ENCODE measurements around the gene MYO10.

MYO10 gene

DNA sequence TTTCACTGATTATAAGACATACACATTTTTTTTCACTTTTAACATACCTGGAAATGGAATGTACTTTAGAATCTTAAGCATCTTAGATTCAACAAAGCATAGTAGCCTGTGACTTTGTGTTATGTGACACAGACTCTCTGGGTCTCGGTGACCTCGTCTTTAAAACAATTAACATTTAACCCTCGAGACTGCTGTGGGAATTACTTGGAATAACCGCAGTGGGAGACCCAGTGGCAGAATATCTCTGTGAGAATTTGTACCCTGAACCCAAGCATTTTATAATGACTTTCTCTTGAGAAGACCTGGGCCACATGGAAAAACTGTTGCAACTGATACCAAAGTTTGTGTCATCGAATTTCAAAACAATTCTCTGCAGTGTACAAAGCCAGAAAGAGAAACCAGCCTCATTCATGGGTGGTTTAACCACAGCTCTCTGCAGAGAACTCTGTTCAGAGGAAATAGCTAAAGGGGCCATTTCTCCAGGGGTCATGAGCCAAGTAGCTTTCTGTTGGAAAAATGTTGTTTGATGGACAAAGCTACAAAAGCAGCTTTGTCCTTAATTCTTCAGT, 309.3 kb downstream of the MYO10 start:
- DNase-seq (ENCODE audit: low spot score) (no peak), FAIRE-seq (no peak)

DNA sequence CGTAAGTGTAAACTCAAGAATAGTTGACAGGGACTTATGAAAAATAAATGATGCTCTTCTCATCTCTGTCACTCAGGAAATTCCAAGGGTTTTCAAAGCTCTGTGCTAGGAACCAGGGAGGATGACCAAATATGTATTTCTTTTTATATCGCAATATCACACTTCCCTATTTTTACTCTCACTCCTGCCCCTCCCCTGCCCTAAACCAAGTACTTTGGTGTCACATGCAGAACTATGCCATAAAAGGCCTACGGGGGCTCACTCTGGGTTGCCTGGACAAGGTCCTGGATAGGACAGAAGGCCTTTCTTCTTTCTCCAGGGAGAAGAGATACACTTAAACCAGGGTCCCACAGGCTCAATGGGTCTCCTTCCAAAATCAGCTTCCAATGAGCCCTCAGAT, 311.0 kb downstream of the MYO10 start:
- no peak for DNase-seq (ENCODE audit: low spot score)
- no peak for FAIRE-seq

DNA sequence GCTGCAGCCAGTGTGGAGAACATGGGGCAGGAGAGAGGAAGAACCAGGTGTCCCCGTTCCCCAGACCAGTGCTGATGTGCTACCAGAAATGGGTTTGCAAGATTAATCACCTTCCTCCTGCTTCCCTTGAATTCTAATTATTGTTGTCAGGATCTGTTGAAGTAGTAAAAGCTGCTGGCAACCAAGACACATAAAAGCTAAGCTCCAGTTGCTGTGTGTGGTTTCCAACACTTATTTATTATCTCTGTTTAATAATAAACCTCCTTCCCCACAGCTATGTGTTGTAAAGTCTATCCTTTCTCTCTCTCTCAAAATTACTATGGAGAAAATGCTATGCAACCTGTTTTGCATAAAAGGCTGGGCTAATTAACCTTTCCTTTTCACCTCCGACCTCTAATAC, 317.0 kb downstream of the MYO10 start:
- no peak for DNase-seq (ENCODE audit: low spot score)
- FAIRE-seq: no peak

DNA sequence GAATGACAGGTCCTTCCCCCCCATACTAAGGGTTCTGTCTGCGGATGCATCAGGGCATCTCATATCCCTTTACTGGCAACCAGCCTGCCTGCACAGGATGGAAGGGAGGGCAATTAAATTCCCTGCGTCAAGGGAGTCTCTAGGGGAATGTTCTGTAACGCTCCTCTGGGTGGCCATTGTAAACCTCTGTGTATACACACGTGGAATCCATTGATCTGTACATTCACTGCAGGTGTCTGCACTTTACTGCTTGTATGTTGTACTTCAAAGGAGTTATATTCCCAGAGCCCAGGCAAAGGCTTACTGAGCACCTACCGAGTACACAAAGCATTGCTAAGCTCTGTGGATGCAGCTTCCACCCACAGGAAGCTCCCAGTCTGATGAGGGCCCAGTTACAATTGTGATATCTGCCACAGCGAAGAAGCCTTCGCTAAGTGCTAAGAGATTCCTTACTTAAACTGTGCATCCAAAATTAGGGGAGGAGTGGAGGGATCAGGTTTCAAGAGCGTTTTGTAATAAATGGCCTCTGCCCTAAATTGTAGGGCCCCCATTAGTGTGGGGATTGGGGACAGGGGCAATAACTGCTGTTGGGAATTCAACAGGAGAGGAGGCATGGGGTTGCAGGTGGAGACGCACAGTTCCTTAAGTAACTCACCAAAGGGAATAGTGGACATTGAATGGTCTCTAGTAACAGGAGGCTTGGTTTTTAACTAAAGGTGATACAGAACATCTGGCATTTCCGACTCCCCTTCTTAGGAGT, 317.8 kb downstream of the MYO10 start:
- no peak for FAIRE-seq
- DNase-seq (ENCODE audit: low spot score): no peak

DNA sequence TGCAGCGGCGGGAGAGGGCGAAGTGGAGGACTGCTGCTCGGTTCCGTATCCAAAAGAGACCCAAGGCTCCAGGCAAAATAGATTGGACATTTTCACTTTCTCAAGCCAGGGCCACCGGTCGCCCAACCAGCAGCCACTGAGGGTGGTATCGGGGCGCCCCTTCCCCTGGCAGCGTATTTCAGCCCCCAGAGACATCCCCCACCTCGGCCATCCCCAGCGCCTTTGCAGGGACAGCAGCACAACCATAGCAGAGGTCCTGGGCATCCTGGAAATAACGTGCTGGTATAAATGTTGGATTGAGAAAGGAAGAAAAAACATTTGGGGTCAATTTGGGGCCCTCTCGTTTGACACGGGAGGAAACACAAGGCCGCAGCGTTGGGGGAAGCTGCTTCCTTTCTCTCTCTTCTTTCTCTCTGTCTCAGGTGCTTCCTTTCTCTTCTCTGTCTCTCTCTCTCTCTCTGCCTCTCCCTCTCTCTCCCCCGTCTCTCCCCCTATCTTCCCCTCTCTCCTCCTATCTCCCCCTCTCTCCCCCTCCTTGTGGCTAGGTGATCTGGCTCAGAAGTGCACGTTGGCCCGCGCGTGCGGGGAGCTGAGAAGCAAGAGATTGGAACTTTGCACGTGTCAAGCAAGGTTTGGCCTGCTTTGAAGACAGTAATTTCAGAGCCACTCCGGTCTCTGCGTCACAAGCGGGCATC, 318.7 kb downstream of the MYO10 start:
- FAIRE-seq (no peak), DNase-seq (ENCODE audit: low spot score) (no peak)

- no peak for FAIRE-seq
- DNase-seq (ENCODE audit: low spot score): no peak
These were observed 319.4 kb downstream of the MYO10 start, which contains the start of gene RETREG1 for GRCh38 chr5:16616536-16617273. Gene RETREG1, minus strand, starts transcription at chr5:16616997. Its CDS starts 26 bp downstream, at chr5:16616971.

GRCh38 chr5:16615741-16616535, 320.1 kb downstream of the MYO10 start:
- DNase-seq (ENCODE audit: low spot score) (no peak), FAIRE-seq (no peak)

DNA sequence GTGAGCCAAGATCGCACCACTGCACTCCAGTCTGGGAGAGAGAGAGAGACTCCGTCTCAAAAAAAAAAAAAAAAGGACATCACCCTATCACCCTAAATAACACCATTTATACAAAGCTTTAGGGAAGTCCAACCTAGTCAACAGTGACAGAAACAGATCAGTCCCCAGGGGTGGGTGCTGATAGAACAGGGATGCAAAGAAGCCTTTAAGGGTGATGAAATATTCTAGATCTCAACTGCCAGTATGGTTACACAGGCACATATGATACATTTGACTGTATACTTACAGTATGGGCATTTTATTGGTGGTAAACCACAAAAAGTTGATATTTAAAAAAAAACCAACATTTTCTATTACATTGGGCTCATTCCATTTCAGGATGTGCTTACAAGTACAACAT, 324.1 kb downstream of the MYO10 start:
- DNase-seq (ENCODE audit: low spot score) (no peak), FAIRE-seq (no peak)
